Measurements from ENCODE around the gene WDR5.

GRCh38 chr9:134186471-134187109 is 50.7 kb downstream of the WDR5 start:
- TF ChIP-seq EZH2phosphoT487 (IDR thresholded peaks at IDR 0.05; ENCODE audit: insufficient read depth, low read depth) (no peak), EZH2 (IDR thresholded peaks at IDR 0.05; ENCODE audit: insufficient read depth, poor library complexity, severe bottlenecking) (no peak)

All from GM23248 (cell line).